Measurements from ENCODE around the gene TXNDC2. TPM values are rescaled to one million over a fixed set of nuclear protein-coding genes. Genes with fewer than 3 reads are reported as not detected.

TXNDC2 gene
- total and polyA plus RNA-seq, 5 donors from 2014 or later, result not detected

- Mint-ChIP-seq H3K27ac (no peak overlapping the region), H3K27me3 (peaks cover 16% of the 10 kb centered on the region), H3K4me3 (no peak overlapping the region), H3K36me3 (no peaks in the 10 kb centered on the region), H3K4me1 (no peaks in the 10 kb centered on the region), H3K9me3 (peaks cover 0 to 1% (median 0%) of the 10 kb centered on the region in 7 donors)
- DNase-seq, result no peak
- H3K36me3 ChIP-seq (ENCODE audit: control insufficient read depth, insufficient read depth, low read length), result no peaks in the 10 kb centered on the region
- no peaks in the 10 kb centered on the region for H3K4me1 ChIP-seq (ENCODE audit: control insufficient read depth, insufficient read depth, low read length, poor library complexity, severe bottlenecking)
- H3K27me3 ChIP-seq (ENCODE audit: control insufficient read depth, insufficient read depth, low read length), result no peaks in the 10 kb centered on the region
- no peak overlapping the region for H3K4me3 ChIP-seq (ENCODE audit: low read depth, low read length)
- H3K9me3 ChIP-seq (ENCODE audit: control insufficient read depth in 2 of 2, low read length in 2 of 2), result no peaks in the 10 kb centered on the region
- no peak overlapping the region for H3K27ac ChIP-seq (ENCODE audit: insufficient read depth, low read length, poor library complexity, severe bottlenecking)
- ATAC-seq (ENCODE audit: low read depth in 2 of 2), result no peak
Observed at GRCh38 chr18:9846162-9846925, 39.4 kb upstream of the TXNDC2 start.

GRCh38 chr18:9848170-9848879 lies 37.4 kb upstream of the TXNDC2 start:
- no peaks in the 10 kb centered on the region for H3K9me3 ChIP-seq (ENCODE audit: control insufficient read depth in 2 of 2, low read length in 2 of 2)
- Mint-ChIP-seq H3K27ac (no peak overlapping the region), H3K27me3 (peaks cover 23% of the 10 kb centered on the region), H3K4me3 (no peak overlapping the region), H3K9me3 (peaks cover 0 to 1% (median 0%) of the 10 kb centered on the region in 7 donors), H3K36me3 (no peaks in the 10 kb centered on the region), H3K4me1 (no peaks in the 10 kb centered on the region)
- no peaks in the 10 kb centered on the region for H3K36me3 ChIP-seq (ENCODE audit: control insufficient read depth, insufficient read depth, low read length)
- no peaks in the 10 kb centered on the region for H3K27me3 ChIP-seq (ENCODE audit: control insufficient read depth, insufficient read depth, low read length)
- H3K4me3 ChIP-seq (ENCODE audit: low read depth, low read length), result no peak overlapping the region
- no peaks in the 10 kb centered on the region for H3K4me1 ChIP-seq (ENCODE audit: control insufficient read depth, insufficient read depth, low read length, poor library complexity, severe bottlenecking)
- no peak for ATAC-seq (ENCODE audit: low read depth in 2 of 2)
- DNase-seq, result no peak
- H3K27ac ChIP-seq (ENCODE audit: insufficient read depth, low read length, poor library complexity, severe bottlenecking), result no peak overlapping the region

GRCh38 chr18:9849407-9850283 lies 36.1 kb upstream of the TXNDC2 start:
- Mint-ChIP-seq H3K4me1 (no peaks in the 10 kb centered on the region), H3K27me3 (peaks cover 29% of the 10 kb centered on the region), H3K27ac (no peak overlapping the region), H3K9me3 (peaks cover 0 to 1% (median 0%) of the 10 kb centered on the region in 7 donors), H3K36me3 (no peaks in the 10 kb centered on the region), H3K4me3 (no peak overlapping the region)
- Histone ChIP-seq H3K4me1 (ENCODE audit: control insufficient read depth, insufficient read depth, low read length, poor library complexity, severe bottlenecking) (no peaks in the 10 kb centered on the region), H3K9me3 (ENCODE audit: control insufficient read depth in 2 of 2, low read length in 2 of 2) (no peaks in the 10 kb centered on the region), H3K4me3 (ENCODE audit: low read depth, low read length) (no peak overlapping the region), H3K27ac (ENCODE audit: insufficient read depth, low read length, poor library complexity, severe bottlenecking) (no peak overlapping the region), H3K36me3 (ENCODE audit: control insufficient read depth, insufficient read depth, low read length) (no peaks in the 10 kb centered on the region), H3K27me3 (ENCODE audit: control insufficient read depth, insufficient read depth, low read length) (no peaks in the 10 kb centered on the region)
- no peak for DNase-seq
- ATAC-seq (ENCODE audit: low read depth in 2 of 2), result no peak

GRCh38 chr18:9850309-9850708 lies 35.5 kb upstream of the TXNDC2 start:
- peaks cover 0 to 1% (median 0%) of the 10 kb centered on the region in 7 donors for H3K9me3 Mint-ChIP-seq
- Histone ChIP-seq H3K27me3 (ENCODE audit: control insufficient read depth, insufficient read depth, low read length) (no peaks in the 10 kb centered on the region), H3K4me3 (ENCODE audit: low read depth, low read length) (no peak overlapping the region), H3K4me1 (ENCODE audit: control insufficient read depth, insufficient read depth, low read length, poor library complexity, severe bottlenecking) (no peaks in the 10 kb centered on the region), H3K27ac (ENCODE audit: insufficient read depth, low read length, poor library complexity, severe bottlenecking) (no peak overlapping the region), H3K9me3 (ENCODE audit: control insufficient read depth in 2 of 2, low read length in 2 of 2) (no peaks in the 10 kb centered on the region), H3K36me3 (ENCODE audit: control insufficient read depth, insufficient read depth, low read length) (no peaks in the 10 kb centered on the region)
- peaks cover 27% of the 10 kb centered on the region for H3K27me3 Mint-ChIP-seq
- no peak overlapping the region for H3K27ac Mint-ChIP-seq
- ATAC-seq (ENCODE audit: low read depth in 2 of 2) (no peak), DNase-seq (no peak)
- no peaks in the 10 kb centered on the region for H3K36me3 Mint-ChIP-seq
- no peaks in the 10 kb centered on the region for H3K4me1 Mint-ChIP-seq
- no peak overlapping the region for H3K4me3 Mint-ChIP-seq

- no peaks in the 10 kb centered on the region for H3K4me1 ChIP-seq (ENCODE audit: control insufficient read depth, insufficient read depth, low read length, poor library complexity, severe bottlenecking)
- H3K9me3 ChIP-seq (ENCODE audit: control insufficient read depth in 2 of 2, low read length in 2 of 2), result no peaks in the 10 kb centered on the region
- Mint-ChIP-seq H3K27me3 (peaks cover 29% of the 10 kb centered on the region), H3K27ac (no peak overlapping the region), H3K36me3 (no peaks in the 10 kb centered on the region), H3K4me1 (no peaks in the 10 kb centered on the region), H3K4me3 (no peak overlapping the region), H3K9me3 (peaks cover 0 to 4% (median 0%) of the 10 kb centered on the region in 7 donors)
- H3K27me3 ChIP-seq (ENCODE audit: control insufficient read depth, insufficient read depth, low read length), result peaks cover 4% of the 10 kb centered on the region
- no peak overlapping the region for H3K27ac ChIP-seq (ENCODE audit: insufficient read depth, low read length, poor library complexity, severe bottlenecking)
- no peak for ATAC-seq (ENCODE audit: low read depth in 2 of 2)
- no peaks in the 10 kb centered on the region for H3K36me3 ChIP-seq (ENCODE audit: control insufficient read depth, insufficient read depth, low read length)
- DNase-seq, result no peak
- H3K4me3 ChIP-seq (ENCODE audit: low read depth, low read length), result no peak overlapping the region
Observed at GRCh38 chr18:9851511-9851910, 34.3 kb upstream of the TXNDC2 start.

GRCh38 chr18:9852266-9853081 lies 33.3 kb upstream of the TXNDC2 start:
- Histone ChIP-seq H3K27ac (ENCODE audit: insufficient read depth, low read length, poor library complexity, severe bottlenecking) (no peak overlapping the region), H3K4me1 (ENCODE audit: control insufficient read depth, insufficient read depth, low read length, poor library complexity, severe bottlenecking) (no peaks in the 10 kb centered on the region), H3K9me3 (ENCODE audit: control insufficient read depth in 2 of 2, low read length in 2 of 2) (no peaks in the 10 kb centered on the region), H3K4me3 (ENCODE audit: low read depth, low read length) (no peak overlapping the region), H3K36me3 (ENCODE audit: control insufficient read depth, insufficient read depth, low read length) (no peaks in the 10 kb centered on the region), H3K27me3 (ENCODE audit: control insufficient read depth, insufficient read depth, low read length) (peaks cover 6% of the 10 kb centered on the region)
- H3K4me1 Mint-ChIP-seq, result no peaks in the 10 kb centered on the region
- peaks cover 0 to 3% (median 0%) of the 10 kb centered on the region in 7 donors for H3K9me3 Mint-ChIP-seq
- ATAC-seq (ENCODE audit: low read depth in 2 of 2) (no peak), DNase-seq (no peak)
- peaks cover 32% of the 10 kb centered on the region for H3K27me3 Mint-ChIP-seq
- H3K36me3 Mint-ChIP-seq, result no peaks in the 10 kb centered on the region
- H3K4me3 Mint-ChIP-seq, result no peak overlapping the region
- H3K27ac Mint-ChIP-seq, result no peak overlapping the region

Measured in CD4-positive, CD25-positive, alpha-beta regulatory T cell (primary cell).